HepG2 (cell line): ENCODE data around the gene TP73. TPM values are rescaled to one million over a fixed set of nuclear protein-coding genes. Genes with fewer than 3 reads are reported as not detected.

Experiments
- ATAC-seq: fragments of 200-7000 bp; cut with Tn5 transposase; 3 replicates; pipeline ENCODE4 v1.9.1; 2020; ENCODE audit warnings: mild to moderate bottlenecking, moderate library complexity
- BruUV-seq: library from RNA; stranded (reverse); fragments of 400-500 nt; replicated peaks from 2 replicates; lab custom pipeline; 2021; lab: Mats Ljungman, UMichigan
- CTCF ChIA-PET: fragments of 300-600 bp; formaldehyde crosslinking; extraction: SDS; loops from one replicate; lab custom pipeline; 2021; ENCODE audit warnings: low total read pairs, inconsistent platforms, low intra/inter-chr PET ratio; lab: Yijun Ruan, JAX
- POLR2A ChIA-PET: fragments of 350-600 bp; sonication (Branson Sonifier 250); formaldehyde crosslinking; loops from one replicate; lab custom pipeline; 2020; ENCODE audit warnings: antibody characterized with exemption, inconsistent platforms; lab: Yijun Ruan, JAX
- DNase-seq: peaks from one replicate; pipeline ENCODE4 v3.0.0-alpha.2; 2015; ENCODE audit warnings: low spot score
- FAIRE-seq: peaks from 3 replicates; lab custom pipeline; 2011; peaks lifted over from hg19 to GRCh38; lab: Jason Lieb, UNC
- H2AFZ ChIP-seq: one replicate; pipeline ENCODE4 v1.6.1; 2011; ENCODE audit warnings: low read length, inconsistent platforms
- H3K27ac ChIP-seq: fragments of 300-600 bp; 3 replicates; pipeline ENCODE4 v1.8.0; 2011; ENCODE audit warnings: mixed run types, mild to moderate bottlenecking, mixed read lengths, low read length, inconsistent platforms; ENCODE audit not compliant: insufficient read depth; ENCODE audit errors: extremely low read length
- H3K27me3 ChIP-seq, 2 experiments: fragments of 200-600 bp in 1 of 2; 2 replicates in 1 of 2; 3 replicates in 1 of 2; pipeline versions ENCODE4 v1.6.0 to v1.8.0; 2011; ENCODE audit warnings: low read length in 2 of 2, mild to moderate bottlenecking in 2 of 2, moderate library complexity in 2 of 2, inconsistent platforms in 1 of 2; ENCODE audit not compliant: insufficient read depth in 2 of 2, control insufficient read depth in 1 of 2
- H3K36me3 ChIP-seq, 2 experiments: fragments of 200-600 bp in 1 of 2; replicated peaks in 1 of 2; 2 replicates in 1 of 2; 3 replicates in 1 of 2; pipeline versions ENCODE4 v1.5.1 to v1.8.0; 2011; ENCODE audit warnings: low read length in 2 of 2, inconsistent platforms in 1 of 2; ENCODE audit not compliant: insufficient read depth in 2 of 2, control insufficient read depth in 1 of 2
- H3K4me1 ChIP-seq: 2 replicates; pipeline ENCODE4 v1.5.1; 2012; ENCODE audit warnings: low read length, inconsistent platforms; ENCODE audit not compliant: insufficient read depth
- H3K4me2 ChIP-seq: 2 replicates; pipeline ENCODE4 v1.6.0; 2011; ENCODE audit warnings: low read depth, low read length, inconsistent platforms
- H3K4me3 ChIP-seq, 3 experiments: fragments of 200-600 bp in 1 of 3; sonication (generic), shearing (Covaris generic) in 1 of 3; replicated peaks in 1 of 3; 2 replicates each; pipeline ENCODE4 v1.5.1; 2011 to 2016; ENCODE audit warnings: low read length in 3 of 3, inconsistent platforms in 2 of 3, low read depth in 2 of 3, mild to moderate bottlenecking in 2 of 3, control low read depth in 1 of 3, mixed read lengths in 1 of 3; ENCODE audit not compliant: insufficient read depth in 1 of 3
- H3K79me2 ChIP-seq: one replicate; pipeline ENCODE4 v1.6.1; 2011; ENCODE audit warnings: low read length, inconsistent platforms; ENCODE audit not compliant: insufficient read depth
- H3K9ac ChIP-seq: 2 replicates; pipeline ENCODE4 v1.6.0; 2011; ENCODE audit warnings: mild to moderate bottlenecking, low read depth, low read length, inconsistent platforms; ENCODE audit not compliant: insufficient read depth
- H3K9me3 ChIP-seq: 2 replicates; pipeline ENCODE4 v1.5.1; 2012; ENCODE audit warnings: mild to moderate bottlenecking, low read length
- H4K20me1 ChIP-seq: 2 replicates; pipeline ENCODE4 v1.6.0; 2011; ENCODE audit warnings: inconsistent platforms, mild to moderate bottlenecking, low read length, moderate library complexity; ENCODE audit not compliant: insufficient read depth
- FOXK1 ChIP-seq: sonication (generic); formaldehyde crosslinking; IDR thresholded peaks from 2 replicates; pipeline ENCODE4 v1.4.0; 2020; ENCODE audit warnings: low read depth, missing genetic modification reagents, borderline replicate concordance
- KAT8 ChIP-seq: IDR thresholded peaks from 2 replicates; pipeline ENCODE4 v1.6.1; 2016; ENCODE audit warnings: missing genetic modification reagents, missing compliant biosample characterization
- KLF16 ChIP-seq, 2 experiments: sonication (generic) in 1 of 2; formaldehyde crosslinking in 1 of 2; IDR thresholded peaks; 2 replicates each; pipeline versions ENCODE4 v1.6.1 to v1.8.0; 2016 to 2023; ENCODE audit warnings: missing genetic modification reagents in 2 of 2, missing compliant biosample characterization in 1 of 2
- NAIF1 ChIP-seq: sonication (generic); formaldehyde crosslinking; IDR thresholded peaks from 2 replicates; pipeline ENCODE4 v1.5.0; 2020; ENCODE audit warnings: mild to moderate bottlenecking, missing genetic modification reagents, borderline replicate concordance
- NR2F1 ChIP-seq, 2 experiments: fragments of 450-650 bp in 1 of 2; formaldehyde crosslinking in 1 of 2; IDR thresholded peaks; 2 replicates each; pipeline versions ENCODE4 v1.5.0 to v1.6.1; 2016 to 2020; ENCODE audit warnings: mild to moderate bottlenecking in 1 of 2, missing compliant biosample characterization in 1 of 2, missing genetic modification reagents in 1 of 2, moderate library complexity in 1 of 2
- SP140L ChIP-seq: sonication (generic); formaldehyde crosslinking; IDR thresholded peaks from 2 replicates; pipeline ENCODE4 v1.4.0; 2020; ENCODE audit warnings: missing genetic modification reagents, borderline replicate concordance
- SRSF4 ChIP-seq: fragments of 200-400 bp; formaldehyde crosslinking; IDR thresholded peaks from one replicate; pipeline ENCODE4 v1.6.1; 2018; ENCODE audit warnings: mild to moderate bottlenecking, low read depth, low read length, moderate library complexity; ENCODE audit not compliant: poor library complexity, severe bottlenecking
- STAG1 ChIP-seq: sonication (generic); formaldehyde crosslinking; IDR thresholded peaks from 2 replicates; pipeline ENCODE4 v1.4.0; 2020; ENCODE audit warnings: missing genetic modification reagents
- SYNCRIP ChIP-seq: fragments of 200-400 bp; formaldehyde crosslinking; IDR thresholded peaks from 2 replicates; pipeline ENCODE4 v1.6.1; 2018; ENCODE audit warnings: mild to moderate bottlenecking, low read depth, low read length; ENCODE audit not compliant: insufficient read depth
- ZGPAT ChIP-seq: IDR thresholded peaks from 2 replicates; pipeline ENCODE4 v1.6.1; 2016; ENCODE audit warnings: mild to moderate bottlenecking
- ZNF251 ChIP-seq: sonication (generic); formaldehyde crosslinking; IDR thresholded peaks from 2 replicates; pipeline ENCODE4 v1.9.0; 2021; ENCODE audit warnings: mild to moderate bottlenecking, missing genetic modification reagents
- ZNF34 ChIP-seq: sonication (generic); formaldehyde crosslinking; IDR thresholded peaks from 2 replicates; pipeline ENCODE4 v1.4.0; 2020; ENCODE audit warnings: mild to moderate bottlenecking, missing genetic modification reagents, borderline replicate concordance
- WGBS: methylation state at CpG from one replicate; pipeline ENCODE4 v1.1.6; 2017; ENCODE audit warnings: low lambda C conversion rate; 5-methylcytosine and 5-hydroxymethylcytosine counted together
- in situ Hi-C: cut with HindIII; loops from 2 replicates; pipeline ENCODE4 v1.10.0; 2017; ENCODE audit warnings: low pct_unique_long_range_greater_than_20kb; ENCODE audit not compliant: extremely low pct_ligation_motif_present
- intact Hi-C: fragments of 100-400 bp; cut with micrococcal nuclease; formaldehyde crosslinking; loops from one replicate; pipeline ENCODE4 v1.10.0; 2022; ENCODE audit not compliant: unreplicated experiment
- polyA plus RNA-seq, 8 experiments: library from polyadenylated mRNA; depleted of rRNA in 3 of 8; stranded (reverse) in 7 of 8; unstranded in 1 of 8; fragments of >200 nt; fragmentation: Illumina TruSeq in 4 of 8; extraction: Trizol in 4 of 8; gene quantifications; 2 replicates each; pipeline versions ENCODE4 v1.2.1 to v1.2.3, GENCODE V29; 2011 to 2016; ENCODE audit warnings: low read depth in 4 of 8, missing spikeins in 1 of 8, mixed read lengths in 1 of 8; ENCODE audit not compliant: insufficient read depth in 1 of 8
- total RNA-seq, 5 experiments: library from RNA; depleted of rRNA; stranded (reverse); fragments of >200 nt; fragmentation: Illumina TruSeq; extraction: Trizol; gene quantifications; 2 replicates each; pipeline ENCODE4 v1.2.3, GENCODE V29; 2016; ENCODE audit warnings: low read depth in 1 of 5
- TF ChIP-seq, protein P1 (sequence below): sonication (generic); formaldehyde crosslinking; IDR thresholded peaks from 2 replicates; pipeline ENCODE4 v1.5.0; 2020; ENCODE audit warnings: mild to moderate bottlenecking, missing genetic modification reagents, borderline replicate concordance
- TF ChIP-seq, protein P2 (sequence below): IDR thresholded peaks from 2 replicates; pipeline ENCODE4 v1.6.1; 2012; ENCODE audit warnings: low read length, improper control_type of control experiment
- TF ChIP-seq, protein P3 (sequence below): sonication (generic); formaldehyde crosslinking; IDR thresholded peaks from 2 replicates; pipeline ENCODE4 v1.4.0; 2020; ENCODE audit warnings: missing genetic modification reagents

Gene TP73
- total and polyA plus RNA-seq, 2 of the 13 experiments (the other 11 are each of a cell fraction or from before 2014, with no cell fraction given) = 0.49 to 1.1 TPM

GRCh38 chr1:3654549-3655281 is 2.4 kb downstream of the TP73 start:
- no peaks in the 10 kb centered on the region for H3K36me3 ChIP-seq
- H3K9me3 ChIP-seq = no peaks in the 10 kb centered on the region
- no peak overlapping the region for H3K27ac ChIP-seq
- DNase-seq (no peak), ATAC-seq (no peak), FAIRE-seq (no peak)
- in situ Hi-C loops (no loop called here), intact Hi-C loops (no loop called here)
- ChIA-PET CTCF (no interaction called here), POLR2A (no interaction called here)
- 91% methylated on average over 21 of the region's 22 CpGs for WGBS
- H3K79me2 ChIP-seq = no peaks in the 10 kb centered on the region
- H3K4me2 ChIP-seq = no peak overlapping the region
- H3K9ac ChIP-seq = no peak overlapping the region
- BruUV-seq = no TSS peak
- peaks cover 12% of the 10 kb centered on the region for H3K4me1 ChIP-seq
- H4K20me1 ChIP-seq = no peaks in the 10 kb centered on the region
- peaks cover 2 to 11% of the 10 kb centered on the region in 2 experiments; a peak in 3 of 5 replicates for H3K27me3 ChIP-seq
- no peak overlapping the region for H3K4me3 ChIP-seq
- no peak overlapping the region for H2AFZ ChIP-seq
- no peak for TF ChIP-seq ZNF251 (CRISPR knock-in tag)
- TF ChIP-seq STAG1 = no peak
- TF ChIP-seq NR2F1 (CRISPR knock-in tag; IDR thresholded peaks at IDR 0.05) = no peak
- TF ChIP-seq, protein P1, sequence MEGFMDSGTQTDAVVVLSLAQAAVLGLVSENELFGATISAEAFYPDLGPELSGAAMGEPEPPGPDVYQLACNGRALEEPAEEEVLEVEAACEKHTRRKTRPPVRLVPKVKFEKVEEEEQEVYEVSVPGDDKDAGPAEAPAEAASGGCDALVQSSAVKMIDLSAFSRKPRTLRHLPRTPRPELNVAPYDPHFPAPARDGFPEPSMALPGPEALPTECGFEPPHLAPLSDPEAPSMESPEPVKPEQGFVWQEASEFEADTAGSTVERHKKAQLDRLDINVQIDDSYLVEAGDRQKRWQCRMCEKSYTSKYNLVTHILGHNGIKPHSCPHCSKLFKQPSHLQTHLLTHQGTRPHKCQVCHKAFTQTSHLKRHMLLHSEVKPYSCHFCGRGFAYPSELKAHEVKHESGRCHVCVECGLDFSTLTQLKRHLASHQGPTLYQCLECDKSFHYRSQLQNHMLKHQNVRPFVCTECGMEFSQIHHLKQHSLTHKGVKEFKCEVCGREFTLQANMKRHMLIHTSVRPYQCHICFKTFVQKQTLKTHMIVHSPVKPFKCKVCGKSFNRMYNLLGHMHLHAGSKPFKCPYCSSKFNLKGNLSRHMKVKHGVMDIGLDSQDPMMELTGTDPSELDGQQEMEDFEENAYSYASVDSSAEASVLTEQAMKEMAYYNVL = no peak
- TF ChIP-seq, protein P2, sequence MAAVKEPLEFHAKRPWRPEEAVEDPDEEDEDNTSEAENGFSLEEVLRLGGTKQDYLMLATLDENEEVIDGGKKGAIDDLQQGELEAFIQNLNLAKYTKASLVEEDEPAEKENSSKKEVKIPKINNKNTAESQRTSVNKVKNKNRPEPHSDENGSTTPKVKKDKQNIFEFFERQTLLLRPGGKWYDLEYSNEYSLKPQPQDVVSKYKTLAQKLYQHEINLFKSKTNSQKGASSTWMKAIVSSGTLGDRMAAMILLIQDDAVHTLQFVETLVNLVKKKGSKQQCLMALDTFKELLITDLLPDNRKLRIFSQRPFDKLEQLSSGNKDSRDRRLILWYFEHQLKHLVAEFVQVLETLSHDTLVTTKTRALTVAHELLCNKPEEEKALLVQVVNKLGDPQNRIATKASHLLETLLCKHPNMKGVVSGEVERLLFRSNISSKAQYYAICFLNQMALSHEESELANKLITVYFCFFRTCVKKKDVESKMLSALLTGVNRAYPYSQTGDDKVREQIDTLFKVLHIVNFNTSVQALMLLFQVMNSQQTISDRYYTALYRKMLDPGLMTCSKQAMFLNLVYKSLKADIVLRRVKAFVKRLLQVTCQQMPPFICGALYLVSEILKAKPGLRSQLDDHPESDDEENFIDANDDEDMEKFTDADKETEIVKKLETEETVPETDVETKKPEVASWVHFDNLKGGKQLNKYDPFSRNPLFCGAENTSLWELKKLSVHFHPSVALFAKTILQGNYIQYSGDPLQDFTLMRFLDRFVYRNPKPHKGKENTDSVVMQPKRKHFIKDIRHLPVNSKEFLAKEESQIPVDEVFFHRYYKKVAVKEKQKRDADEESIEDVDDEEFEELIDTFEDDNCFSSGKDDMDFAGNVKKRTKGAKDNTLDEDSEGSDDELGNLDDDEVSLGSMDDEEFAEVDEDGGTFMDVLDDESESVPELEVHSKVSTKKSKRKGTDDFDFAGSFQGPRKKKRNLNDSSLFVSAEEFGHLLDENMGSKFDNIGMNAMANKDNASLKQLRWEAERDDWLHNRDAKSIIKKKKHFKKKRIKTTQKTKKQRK = no peak
- TF ChIP-seq, protein P3, sequence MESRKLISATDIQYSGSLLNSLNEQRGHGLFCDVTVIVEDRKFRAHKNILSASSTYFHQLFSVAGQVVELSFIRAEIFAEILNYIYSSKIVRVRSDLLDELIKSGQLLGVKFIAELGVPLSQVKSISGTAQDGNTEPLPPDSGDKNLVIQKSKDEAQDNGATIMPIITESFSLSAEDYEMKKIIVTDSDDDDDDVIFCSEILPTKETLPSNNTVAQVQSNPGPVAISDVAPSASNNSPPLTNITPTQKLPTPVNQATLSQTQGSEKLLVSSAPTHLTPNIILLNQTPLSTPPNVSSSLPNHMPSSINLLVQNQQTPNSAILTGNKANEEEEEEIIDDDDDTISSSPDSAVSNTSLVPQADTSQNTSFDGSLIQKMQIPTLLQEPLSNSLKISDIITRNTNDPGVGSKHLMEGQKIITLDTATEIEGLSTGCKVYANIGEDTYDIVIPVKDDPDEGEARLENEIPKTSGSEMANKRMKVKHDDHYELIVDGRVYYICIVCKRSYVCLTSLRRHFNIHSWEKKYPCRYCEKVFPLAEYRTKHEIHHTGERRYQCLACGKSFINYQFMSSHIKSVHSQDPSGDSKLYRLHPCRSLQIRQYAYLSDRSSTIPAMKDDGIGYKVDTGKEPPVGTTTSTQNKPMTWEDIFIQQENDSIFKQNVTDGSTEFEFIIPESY (CRISPR knock-in tag) = no peak
- no peak for TF ChIP-seq SYNCRIP
- TF ChIP-seq ZNF34 (CRISPR knock-in tag) = no peak
- TF ChIP-seq SP140L (CRISPR knock-in tag) = no peak
- TF ChIP-seq SRSF4 = no peak
- no peak for TF ChIP-seq KAT8 (CRISPR knock-in tag)
- TF ChIP-seq ZGPAT (CRISPR knock-in tag) = no peak
- no peak for TF ChIP-seq KLF16 (CRISPR knock-in tag; IDR thresholded peaks at IDR 0.05)
- TF ChIP-seq NAIF1 (CRISPR knock-in tag) = no peak
- TF ChIP-seq FOXK1 = no peak
